ENCODE results near the gene DUOX1.

DNA sequence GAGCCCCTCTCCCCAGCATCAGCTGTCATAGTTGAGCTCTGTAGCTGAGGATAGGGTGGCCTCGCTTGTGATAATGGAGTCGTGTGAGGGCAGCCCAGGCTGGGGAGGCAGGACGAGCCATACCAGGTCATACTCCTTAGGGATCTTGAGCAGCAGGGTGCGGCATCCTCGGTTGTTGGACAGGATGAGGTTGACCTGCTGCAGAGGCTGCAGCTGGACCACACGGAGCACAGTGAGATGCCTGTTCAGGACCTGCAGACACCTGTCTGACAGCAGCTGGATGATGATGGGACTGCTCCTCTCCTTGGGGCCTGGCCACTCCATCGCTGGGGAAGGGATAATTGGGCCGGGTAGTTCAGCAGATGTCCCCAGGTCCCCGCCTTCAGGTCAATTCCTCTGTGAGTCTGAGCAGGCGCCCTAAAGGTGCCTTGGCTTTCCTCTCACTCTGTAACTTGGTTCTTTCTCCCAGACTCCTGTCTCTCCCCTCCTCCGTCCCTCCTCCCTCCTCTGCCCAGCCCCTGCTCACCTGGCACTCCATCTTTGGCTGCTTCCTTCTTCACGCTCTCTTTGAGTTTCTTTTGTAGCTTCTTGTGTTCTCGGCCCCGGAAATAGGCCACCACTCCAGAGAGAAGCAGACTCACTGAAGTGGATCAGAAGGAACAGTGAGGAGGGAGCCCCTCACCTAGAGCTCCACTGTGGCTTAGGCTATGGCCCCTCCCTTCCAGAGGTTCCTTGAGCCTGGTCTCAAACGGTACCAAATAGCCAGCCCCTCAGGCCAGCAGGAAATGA lies 23.6 kb upstream of the DUOX1 start:
- TF ChIP-seq, protein P1, sequence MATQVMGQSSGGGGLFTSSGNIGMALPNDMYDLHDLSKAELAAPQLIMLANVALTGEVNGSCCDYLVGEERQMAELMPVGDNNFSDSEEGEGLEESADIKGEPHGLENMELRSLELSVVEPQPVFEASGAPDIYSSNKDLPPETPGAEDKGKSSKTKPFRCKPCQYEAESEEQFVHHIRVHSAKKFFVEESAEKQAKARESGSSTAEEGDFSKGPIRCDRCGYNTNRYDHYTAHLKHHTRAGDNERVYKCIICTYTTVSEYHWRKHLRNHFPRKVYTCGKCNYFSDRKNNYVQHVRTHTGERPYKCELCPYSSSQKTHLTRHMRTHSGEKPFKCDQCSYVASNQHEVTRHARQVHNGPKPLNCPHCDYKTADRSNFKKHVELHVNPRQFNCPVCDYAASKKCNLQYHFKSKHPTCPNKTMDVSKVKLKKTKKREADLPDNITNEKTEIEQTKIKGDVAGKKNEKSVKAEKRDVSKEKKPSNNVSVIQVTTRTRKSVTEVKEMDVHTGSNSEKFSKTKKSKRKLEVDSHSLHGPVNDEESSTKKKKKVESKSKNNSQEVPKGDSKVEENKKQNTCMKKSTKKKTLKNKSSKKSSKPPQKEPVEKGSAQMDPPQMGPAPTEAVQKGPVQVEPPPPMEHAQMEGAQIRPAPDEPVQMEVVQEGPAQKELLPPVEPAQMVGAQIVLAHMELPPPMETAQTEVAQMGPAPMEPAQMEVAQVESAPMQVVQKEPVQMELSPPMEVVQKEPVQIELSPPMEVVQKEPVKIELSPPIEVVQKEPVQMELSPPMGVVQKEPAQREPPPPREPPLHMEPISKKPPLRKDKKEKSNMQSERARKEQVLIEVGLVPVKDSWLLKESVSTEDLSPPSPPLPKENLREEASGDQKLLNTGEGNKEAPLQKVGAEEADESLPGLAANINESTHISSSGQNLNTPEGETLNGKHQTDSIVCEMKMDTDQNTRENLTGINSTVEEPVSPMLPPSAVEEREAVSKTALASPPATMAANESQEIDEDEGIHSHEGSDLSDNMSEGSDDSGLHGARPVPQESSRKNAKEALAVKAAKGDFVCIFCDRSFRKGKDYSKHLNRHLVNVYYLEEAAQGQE (IDR thresholded peaks at IDR 0.05): no peak
- no peak for TF ChIP-seq GABPA (IDR thresholded peaks at IDR 0.05 in 1 of 2, conservative IDR thresholded peaks at IDR 0.05 in 1 of 2)
- TF ChIP-seq, protein P2, sequence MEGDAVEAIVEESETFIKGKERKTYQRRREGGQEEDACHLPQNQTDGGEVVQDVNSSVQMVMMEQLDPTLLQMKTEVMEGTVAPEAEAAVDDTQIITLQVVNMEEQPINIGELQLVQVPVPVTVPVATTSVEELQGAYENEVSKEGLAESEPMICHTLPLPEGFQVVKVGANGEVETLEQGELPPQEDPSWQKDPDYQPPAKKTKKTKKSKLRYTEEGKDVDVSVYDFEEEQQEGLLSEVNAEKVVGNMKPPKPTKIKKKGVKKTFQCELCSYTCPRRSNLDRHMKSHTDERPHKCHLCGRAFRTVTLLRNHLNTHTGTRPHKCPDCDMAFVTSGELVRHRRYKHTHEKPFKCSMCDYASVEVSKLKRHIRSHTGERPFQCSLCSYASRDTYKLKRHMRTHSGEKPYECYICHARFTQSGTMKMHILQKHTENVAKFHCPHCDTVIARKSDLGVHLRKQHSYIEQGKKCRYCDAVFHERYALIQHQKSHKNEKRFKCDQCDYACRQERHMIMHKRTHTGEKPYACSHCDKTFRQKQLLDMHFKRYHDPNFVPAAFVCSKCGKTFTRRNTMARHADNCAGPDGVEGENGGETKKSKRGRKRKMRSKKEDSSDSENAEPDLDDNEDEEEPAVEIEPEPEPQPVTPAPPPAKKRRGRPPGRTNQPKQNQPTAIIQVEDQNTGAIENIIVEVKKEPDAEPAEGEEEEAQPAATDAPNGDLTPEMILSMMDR (IDR thresholded peaks at IDR 0.05; ENCODE audit: low read depth, low read length, missing input control): no peak
- no peak for TF ChIP-seq RAD21 (IDR thresholded peaks at IDR 0.05)
- no peak for TF ChIP-seq ATF3 (IDR thresholded peaks at IDR 0.05)
- TF ChIP-seq MAX (IDR thresholded peaks at IDR 0.05): no peak
- no peak for TF ChIP-seq ZBTB33 (IDR thresholded peaks at IDR 0.05)
- TF ChIP-seq FOXA2 (IDR thresholded peaks at IDR 0.05): no peak
- no peak for TF ChIP-seq YY1 (IDR thresholded peaks at IDR 0.05)
- TF ChIP-seq EGR1 (IDR thresholded peaks at IDR 0.05; ENCODE audit: low read depth in 2 of 2): no peak
- TF ChIP-seq TAF1 (conservative IDR thresholded peaks at IDR 0.05): no peak
